HCT116 (cell line): ENCODE results near the gene HSPBAP1. TPM values are rescaled to one million over a fixed set of nuclear protein-coding genes. Genes with fewer than 3 reads are reported as not detected.

ENCODE experiments used
- ATAC-seq: fragments of 200-7000 bp; cut with Tn5 transposase; 2 replicates; pipeline ENCODE4 v1.9.1; 2020; ENCODE audit warnings: mild to moderate bottlenecking, moderate library complexity
- BruUV-seq: library from RNA; stranded (reverse); fragments of 400-500 nt; replicated peaks from 2 replicates; lab custom pipeline; 2021; lab: Mats Ljungman, UMichigan
- CTCF ChIA-PET: fragments of 300-600 bp; sonication (Branson Sonifier 250); formaldehyde crosslinking; loops from one replicate; lab custom pipeline; 2021; ENCODE audit warnings: antibody characterized with exemption; lab: Charles Lee
- POLR2A ChIA-PET: fragments of 300-600, 350-600 bp; sonication (Branson Sonifier 250); formaldehyde crosslinking; loops from one replicate; lab custom pipeline; 2021; ENCODE audit warnings: antibody characterized with exemption; lab: Charles Lee
- RAD21 ChIA-PET, 2 experiments: fragments of 300-600 bp; sonication (Branson Sonifier 250); formaldehyde crosslinking; loops; one replicate each; lab custom pipeline; 2023; ENCODE audit warnings: low total read pairs in 2 of 2; ENCODE audit not compliant: uncharacterized antibody in 2 of 2, unreplicated experiment in 2 of 2, low non-redundant PET in 1 of 2; lab: Charles Lee
- DNase-seq: peaks from one replicate; pipeline ENCODE4 v3.0.0-alpha.2; 2010; ENCODE audit warnings: low read depth, low spot score
- H2AFZ ChIP-seq: fragments of 200-600 bp; shearing (Covaris generic), sonication (generic); 2 replicates; pipeline ENCODE4 v1.6.1; 2017; ENCODE audit warnings: low read depth, mixed run types, mixed read lengths, antibody characterized with exemption, low read length; ENCODE audit not compliant: poor library complexity, severe bottlenecking
- H3K27ac ChIP-seq: 2 replicates; pipeline ENCODE4 v1.5.1; 2012; ENCODE audit warnings: low read depth, low read length
- H3K27me3 ChIP-seq: fragments of 200-600 bp; sonication (generic); 2 replicates; pipeline ENCODE4 v1.6.1; 2016; ENCODE audit warnings: mixed run types, low read length, mixed read lengths; ENCODE audit not compliant: insufficient read depth
- H3K36me3 ChIP-seq, 2 experiments: fragments of 200-500 bp in 1 of 2; fragments of 200-600 bp in 1 of 2; sonication (Bioruptor generic) in 1 of 2; sonication (generic) in 1 of 2; 2 replicates each; pipeline versions ENCODE4 v1.5.1 to v1.6.1; 2014 to 2016; ENCODE audit warnings: low read length in 2 of 2, inconsistent platforms in 1 of 2, mixed read lengths in 1 of 2, mixed run types in 1 of 2; ENCODE audit not compliant: insufficient read depth in 2 of 2, control insufficient read depth in 1 of 2
- H3K4me1 ChIP-seq, 2 experiments: fragments of 200-600 bp in 1 of 2; sonication (generic) in 1 of 2; 2 replicates each; pipeline versions ENCODE4 v1.5.1 to v1.6.1; 2012 to 2017; ENCODE audit warnings: low read length in 2 of 2, inconsistent platforms in 1 of 2, mild to moderate bottlenecking in 1 of 2, mixed read lengths in 1 of 2, mixed run types in 1 of 2, moderate library complexity in 1 of 2; ENCODE audit not compliant: insufficient read depth in 2 of 2, control insufficient read depth in 1 of 2
- H3K4me2 ChIP-seq: fragments of 200-600 bp; sonication (generic); 2 replicates; pipeline ENCODE4 v1.6.1; 2017; ENCODE audit warnings: mixed run types, low read length, mixed read lengths
- H3K4me3 ChIP-seq, 2 experiments: fragments of 200-600 bp in 1 of 2; sonication (generic) in 1 of 2; replicated peaks in 1 of 2; 2 replicates each; pipeline ENCODE4 v1.5.1; 2011 to 2016; ENCODE audit warnings: low read length in 2 of 2, control low read depth in 1 of 2, low read depth in 1 of 2, mild to moderate bottlenecking in 1 of 2, mixed read lengths in 1 of 2, mixed run types in 1 of 2
- H3K79me2 ChIP-seq: fragments of 200-600 bp; sonication (generic); 2 replicates; pipeline ENCODE4 v1.6.1; 2017; ENCODE audit warnings: mild to moderate bottlenecking, mixed run types, low read length, moderate library complexity, mixed read lengths; ENCODE audit not compliant: insufficient read depth
- H3K9ac ChIP-seq: fragments of 200-600 bp; sonication (generic); 2 replicates; pipeline ENCODE4 v1.6.1; 2016; ENCODE audit warnings: low read length, mixed read lengths
- H3K9me2 ChIP-seq: fragments of 200-600 bp; sonication (generic), shearing (Covaris generic); 2 replicates; pipeline ENCODE4 v1.6.1; 2017; ENCODE audit warnings: mixed run types, mild to moderate bottlenecking, moderate library complexity; ENCODE audit not compliant: insufficient read depth
- H3K9me3 ChIP-seq, 2 experiments: fragments of 200-500 bp in 1 of 2; fragments of 200-600 bp in 1 of 2; sonication (Bioruptor generic) in 1 of 2; sonication (generic) in 1 of 2; 2 replicates each; pipeline ENCODE4 v1.6.1; 2014 to 2017; ENCODE audit warnings: low read length in 2 of 2, mixed read lengths in 2 of 2, inconsistent platforms in 1 of 2, low read depth in 1 of 2, mild to moderate bottlenecking in 1 of 2, mixed run types in 1 of 2, moderate library complexity in 1 of 2; ENCODE audit not compliant: control insufficient read depth in 1 of 2, insufficient read depth in 1 of 2
- H4K20me1 ChIP-seq: fragments of 200-600 bp; sonication (generic), shearing (Covaris generic); 2 replicates; pipeline ENCODE4 v1.6.1; 2017; ENCODE audit warnings: mixed run types, mild to moderate bottlenecking, moderate library complexity; ENCODE audit not compliant: insufficient read depth
- EGR1 ChIP-seq: IDR thresholded peaks from 2 replicates; pipeline ENCODE4 v1.6.1; 2012; ENCODE audit warnings: low read depth
- FOSL1 ChIP-seq: IDR thresholded peaks from 2 replicates; pipeline ENCODE4 v1.6.1; 2012; ENCODE audit warnings: low read depth
- POLR2A ChIP-seq: IDR thresholded peaks from 2 replicates; pipeline ENCODE4 v1.7.0; 2011; ENCODE audit warnings: borderline replicate concordance; ENCODE audit not compliant: insufficient read depth, insufficient read length; ENCODE audit errors: extremely low read depth
- POLR2AphosphoS5 ChIP-seq: IDR thresholded peaks from 2 replicates; pipeline ENCODE4 v1.6.1; 2011; ENCODE audit warnings: mild to moderate bottlenecking, low read depth, low read length, moderate library complexity
- SP1 ChIP-seq: IDR thresholded peaks from 2 replicates; pipeline ENCODE4 v1.6.1; 2012; ENCODE audit warnings: low read depth
- TCF7L2 ChIP-seq: IDR thresholded peaks from 2 replicates; pipeline ENCODE4 v1.7.0; 2011; ENCODE audit warnings: borderline replicate concordance, inconsistent platforms; ENCODE audit not compliant: insufficient read depth, insufficient read length; ENCODE audit errors: extremely low read depth
- YY1 ChIP-seq: IDR thresholded peaks from 2 replicates; pipeline ENCODE4 v1.6.1; 2011; ENCODE audit warnings: low read length, low read depth, moderate library complexity, mild to moderate bottlenecking; ENCODE audit not compliant: insufficient replicate concordance; ENCODE audit errors: extremely low read depth
- intact Hi-C: fragments of 100-400 bp; cut with micrococcal nuclease; formaldehyde crosslinking; loops from 2 replicates; pipeline ENCODE4 v1.10.0; 2022
- total RNA-seq: library from RNA; stranded (reverse); gene quantifications from one replicate; pipeline ENCODE4 v1.2.1, GENCODE V29; 2021; ENCODE audit not compliant: unreplicated experiment
- TF ChIP-seq, protein P1 (sequence below): IDR thresholded peaks from 2 replicates; pipeline ENCODE4 v1.6.1; 2012

The HSPBAP1 gene
- total RNA-seq, 1 experiment from 2014 or later, result 6.6 TPM

DNA sequence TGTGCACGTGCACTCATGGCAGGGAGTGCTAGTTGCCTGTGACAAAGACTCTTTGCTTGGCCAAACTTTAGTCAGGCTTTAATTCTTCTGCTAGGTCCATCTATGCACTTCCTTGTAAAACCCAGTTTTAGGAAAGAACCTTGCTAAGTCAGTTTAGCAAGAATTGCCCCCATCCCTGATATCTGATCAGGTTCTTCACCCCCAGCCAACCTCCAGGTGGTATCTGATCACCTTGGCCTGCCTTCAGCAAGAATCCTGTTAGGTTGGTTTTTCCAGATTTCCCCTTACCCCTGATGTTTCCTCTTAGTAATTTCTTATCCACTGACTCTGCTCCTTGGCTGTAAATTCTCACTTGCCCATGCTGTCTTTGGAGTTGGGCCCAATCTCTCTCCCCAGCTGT is 8.4 kb downstream of the HSPBAP1 start (continued):
- TF ChIP-seq TCF7L2 (no peak), EGR1 (no peak), FOSL1 (no peak)

DNA sequence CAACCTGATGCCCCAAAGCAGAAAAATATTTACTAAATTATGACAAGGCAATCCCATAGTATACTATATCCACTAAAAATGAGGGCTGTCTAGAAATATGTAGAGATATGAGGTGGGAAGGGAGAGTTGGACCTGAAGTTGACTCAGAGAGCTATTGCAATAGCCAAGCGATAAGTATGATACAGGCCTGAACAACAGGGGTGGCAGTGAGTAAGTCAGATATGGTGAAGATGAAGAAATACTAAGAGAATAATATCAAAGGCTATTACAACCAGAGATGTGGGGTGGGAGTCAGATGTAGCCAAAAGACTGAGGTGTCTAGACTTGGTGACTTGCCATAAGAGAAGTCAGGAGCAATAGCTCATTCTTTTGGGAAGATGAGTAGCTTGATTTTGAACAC is 9.2 kb downstream of the HSPBAP1 start:
- ChIA-PET POLR2A (interaction anchor here (1.3 kb wide), 1 partner anchor 9 kb away, joined by 5 read pairs; the partner anchor contains the start of gene HSPBAP1), RAD21 (no interaction called here), CTCF (interaction anchor here (1.6 kb wide), 1 partner anchor 9 kb away, joined by 3 read pairs; the partner anchor contains the start of gene HSPBAP1)
- BruUV-seq, result no TSS peak
- H3K79me2 ChIP-seq, result no peaks in the 10 kb centered on the region
- no peak overlapping the region for H3K4me2 ChIP-seq
- no peak for DNase-seq
- no peak overlapping the region for H2AFZ ChIP-seq
- intact Hi-C loops, result no loop called here
- no peak for ATAC-seq
- H3K4me1 ChIP-seq, result peaks cover 0 to 6% of the 10 kb centered on the region in 2 experiments; a peak in 1 of 4 replicates
- no peaks in the 10 kb centered on the region for H3K9me3 ChIP-seq
- no peaks in the 10 kb centered on the region for H4K20me1 ChIP-seq
- no peaks in the 10 kb centered on the region for H3K9me2 ChIP-seq
- TF ChIP-seq YY1, result no peak
- no peak for TF ChIP-seq POLR2A
- H3K4me3 ChIP-seq, result no peak overlapping the region
- no peaks in the 10 kb centered on the region for H3K27me3 ChIP-seq
- no peaks in the 10 kb centered on the region for H3K36me3 ChIP-seq
- H3K9ac ChIP-seq, result no peak overlapping the region
- H3K27ac ChIP-seq, result no peak overlapping the region

DNA sequence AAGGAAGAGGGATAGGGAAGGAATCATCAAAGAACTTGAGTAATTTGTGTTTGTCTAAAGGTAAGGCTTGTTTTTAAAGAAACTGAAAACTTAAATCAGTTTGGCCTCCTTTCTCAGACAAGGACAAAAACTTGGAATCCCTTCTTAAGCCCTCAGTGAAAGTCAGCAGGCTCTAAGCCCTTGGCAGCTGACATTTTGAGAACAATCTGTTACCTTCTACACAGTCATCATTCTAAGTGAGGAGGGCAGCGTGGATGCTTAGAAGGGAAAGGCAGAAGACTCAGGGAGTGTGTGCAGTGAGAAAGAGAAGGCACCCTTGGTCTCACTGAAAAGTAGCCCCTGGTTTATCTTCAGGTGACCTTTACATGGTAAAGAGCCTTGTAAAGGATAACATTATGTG is 10.8 kb downstream of the HSPBAP1 start:
- no peak overlapping the region for H3K4me3 ChIP-seq

More for the DNA sequence above, 10.8 kb downstream of the HSPBAP1 start:
- no TSS peak for BruUV-seq
- Histone ChIP-seq H3K36me3 (no peaks in the 10 kb centered on the region), H3K4me1 (peaks cover 0 to 6% of the 10 kb centered on the region in 2 experiments; a peak in 1 of 4 replicates), H3K4me2 (no peak overlapping the region), H2AFZ (no peak overlapping the region), H3K27ac (no peak overlapping the region), H3K79me2 (no peaks in the 10 kb centered on the region), H3K9me2 (no peaks in the 10 kb centered on the region), H3K9me3 (no peaks in the 10 kb centered on the region), H4K20me1 (no peaks in the 10 kb centered on the region), H3K9ac (no peak overlapping the region), H3K27me3 (no peaks in the 10 kb centered on the region)
- ChIA-PET CTCF (no interaction called here), POLR2A (no interaction called here), RAD21 (no interaction called here)
- intact Hi-C loops, result no loop called here
- ATAC-seq (no peak), DNase-seq (no peak)
- TF ChIP-seq TCF7L2 (no peak), SP1 (no peak), POLR2AphosphoS5 (no peak)
- TF ChIP-seq, protein P1, sequence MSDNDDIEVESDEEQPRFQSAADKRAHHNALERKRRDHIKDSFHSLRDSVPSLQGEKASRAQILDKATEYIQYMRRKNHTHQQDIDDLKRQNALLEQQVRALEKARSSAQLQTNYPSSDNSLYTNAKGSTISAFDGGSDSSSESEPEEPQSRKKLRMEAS, result no peak
